ACC112 (cell line): ENCODE data around the gene PIK3R2.

Experiments used
- H2AFZ ChIP-seq: fragments of 200-600 bp; sonication (generic); one replicate; pipeline ENCODE4 v1.6.0; 2017; ENCODE audit warnings: antibody characterized with exemption, low read length; ENCODE audit not compliant: unreplicated experiment
- H3K27ac ChIP-seq: fragments of 200-600 bp; sonication (generic); 2 replicates; pipeline ENCODE4 v1.5.1; 2014; ENCODE audit warnings: low read depth, mild to moderate bottlenecking, antibody characterized with exemption, low read length, moderate library complexity
- H3K27me3 ChIP-seq: fragments of 200-600 bp; sonication (generic); 2 replicates; pipeline ENCODE4 v1.6.1; 2014; ENCODE audit warnings: mild to moderate bottlenecking, antibody characterized with exemption, low read length, moderate library complexity, mixed read lengths; ENCODE audit not compliant: insufficient read depth
- H3K36me3 ChIP-seq: fragments of 200-600 bp; sonication (generic); 2 replicates; pipeline ENCODE4 v1.6.1; 2016; ENCODE audit warnings: mild to moderate bottlenecking, antibody characterized with exemption, low read length, moderate library complexity, mixed read lengths; ENCODE audit not compliant: insufficient read depth
- H3K4me1 ChIP-seq: fragments of 200-600 bp; sonication (generic); one replicate; pipeline ENCODE4 v1.6.1; 2016; ENCODE audit warnings: low read length, mixed read lengths; ENCODE audit not compliant: insufficient read depth, unreplicated experiment, control insufficient read depth
- H3K4me3 ChIP-seq: fragments of 200-600 bp; sonication (generic); 2 replicates; pipeline ENCODE4 v1.5.1; 2014; ENCODE audit warnings: mild to moderate bottlenecking, low read depth, low read length
- H3K79me2 ChIP-seq: fragments of 200-600 bp; sonication (generic); one replicate; pipeline ENCODE4 v1.6.0; 2016; ENCODE audit warnings: low read length; ENCODE audit not compliant: control insufficient read depth, unreplicated experiment, insufficient read depth

PIK3R2 gene

GRCh38 chr19:18218600-18218999 lies 65.6 kb downstream of the PIK3R2 start:
- no peak overlapping the region for H3K27ac ChIP-seq
- H3K36me3 ChIP-seq = no peaks in the 10 kb centered on the region
- no peaks in the 10 kb centered on the region for H3K79me2 ChIP-seq
- no peak overlapping the region for H2AFZ ChIP-seq
- H3K4me1 ChIP-seq = peaks cover 4% of the 10 kb centered on the region
- no peak overlapping the region for H3K4me3 ChIP-seq
- no peaks in the 10 kb centered on the region for H3K27me3 ChIP-seq
